ENCODE results near the gene ADGRF1.
"Not testable (repeated sequence)": the region's sequence is repeated elsewhere in the genome, so short reads cannot be mapped to it uniquely, and the experiment has no call there.

Gene ADGRF1

DNA sequence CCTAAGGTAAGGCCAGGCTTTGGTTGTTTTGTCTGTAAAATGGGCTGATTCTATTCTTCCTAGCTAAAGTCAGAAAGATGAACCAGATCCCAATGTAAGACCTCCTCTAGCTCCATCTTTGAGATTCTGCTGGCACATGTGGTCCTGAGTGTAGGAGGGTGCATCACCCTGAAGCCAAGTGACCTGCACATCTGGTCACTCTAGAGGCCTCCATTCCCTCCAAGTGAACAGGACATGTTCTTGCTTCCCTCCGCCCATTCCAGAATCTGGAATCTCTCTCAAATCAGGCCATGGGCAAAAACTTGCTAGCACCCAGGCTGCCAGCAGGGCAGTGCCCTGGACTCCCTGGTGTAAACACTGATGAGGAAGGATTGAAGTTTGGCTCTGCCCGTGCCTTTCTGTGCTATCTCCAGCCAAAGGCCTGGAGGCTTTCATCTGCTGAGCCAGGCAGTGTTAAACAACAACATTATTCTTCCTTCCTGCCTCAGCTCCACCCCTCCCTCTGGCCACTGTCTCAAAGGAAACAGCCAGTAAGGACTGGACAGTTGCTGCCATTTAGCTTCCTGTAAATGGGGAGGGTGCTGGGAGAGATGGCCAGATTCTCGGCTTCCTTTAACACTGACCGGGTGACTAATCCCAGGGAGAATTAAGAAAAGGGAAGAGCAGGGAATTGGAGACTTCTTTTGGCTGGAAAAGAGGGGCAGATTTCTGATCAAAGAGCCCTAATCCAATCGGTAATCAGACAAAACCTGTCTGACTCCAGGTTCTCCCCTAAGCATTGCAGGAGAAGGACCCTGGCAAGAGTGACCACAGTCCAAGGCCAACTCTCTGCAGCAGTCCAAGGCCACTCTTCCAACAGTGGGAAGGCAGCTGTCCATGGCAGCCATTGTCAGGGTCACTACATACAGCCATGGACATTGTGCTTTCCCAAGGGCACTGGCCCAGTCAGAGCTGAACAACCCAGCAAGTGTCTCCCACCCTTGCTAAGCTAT lies 19.5 kb upstream of the ADGRF1 start:
- DNase-seq: no peak

DNA sequence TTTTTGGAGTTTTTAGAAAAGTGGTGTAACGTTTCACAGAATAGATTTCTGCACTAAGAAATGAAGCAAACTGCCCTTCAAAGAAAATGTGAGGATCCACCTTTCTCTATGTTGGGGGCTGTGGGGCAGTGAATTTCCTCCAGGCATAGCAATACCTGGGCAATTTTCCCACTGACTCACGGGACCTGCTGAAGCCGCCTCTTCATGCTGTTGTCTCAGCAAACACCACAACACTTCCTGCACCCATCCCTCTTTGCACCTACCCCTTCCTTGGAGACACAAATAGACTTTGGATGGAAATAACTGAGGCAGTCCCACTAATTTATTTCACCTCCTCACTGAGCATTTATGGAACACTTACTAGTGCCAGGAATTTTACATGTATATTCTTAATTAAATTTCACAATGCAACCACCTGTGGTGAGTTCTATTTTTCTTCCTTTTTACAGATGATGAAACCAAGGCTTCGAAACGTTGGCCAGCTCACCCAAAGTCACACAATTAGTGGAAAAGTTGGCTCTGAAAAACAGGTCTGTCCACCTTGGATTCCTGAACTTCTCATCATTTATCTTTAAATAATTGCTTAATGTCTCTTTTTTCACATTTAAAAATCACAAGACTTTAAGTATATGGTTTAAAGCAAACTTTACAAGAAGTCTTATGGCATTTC lies 17.2 kb upstream of the ADGRF1 start:
- DNase-seq: no peak

DNA sequence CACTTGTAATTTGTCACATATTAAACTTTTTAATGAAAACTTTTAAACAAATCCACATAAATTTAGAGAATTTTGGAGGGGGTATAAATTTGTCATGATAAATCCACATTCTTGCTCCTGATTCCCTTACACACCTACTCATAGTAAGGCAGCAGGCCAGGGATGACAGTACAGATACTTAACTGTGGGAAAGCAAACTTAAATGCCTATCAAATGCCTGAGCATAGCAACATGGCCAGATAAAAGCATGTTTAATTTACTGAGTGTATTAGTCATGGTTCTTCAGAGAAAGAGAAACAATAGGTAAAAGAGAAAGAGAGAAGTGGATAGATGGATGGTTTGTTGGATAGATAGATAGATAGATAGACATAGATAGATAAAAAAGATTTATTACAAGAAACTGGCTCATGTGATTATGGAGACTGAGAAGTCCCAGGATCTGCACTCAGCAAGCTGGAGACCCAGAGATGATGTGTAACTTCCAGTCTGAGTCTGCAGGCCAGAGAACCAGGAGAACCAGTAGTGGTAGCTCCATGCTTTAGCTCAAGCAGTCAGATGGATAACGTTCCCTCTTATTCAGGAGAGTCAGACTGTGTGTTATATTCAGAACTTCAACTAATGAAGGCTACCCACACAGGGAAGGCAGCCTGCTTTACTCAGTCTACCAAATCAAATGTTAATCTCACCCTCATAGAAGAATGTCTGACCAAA lies 15.9 kb upstream of the ADGRF1 start:
- no peak for DNase-seq

DNA sequence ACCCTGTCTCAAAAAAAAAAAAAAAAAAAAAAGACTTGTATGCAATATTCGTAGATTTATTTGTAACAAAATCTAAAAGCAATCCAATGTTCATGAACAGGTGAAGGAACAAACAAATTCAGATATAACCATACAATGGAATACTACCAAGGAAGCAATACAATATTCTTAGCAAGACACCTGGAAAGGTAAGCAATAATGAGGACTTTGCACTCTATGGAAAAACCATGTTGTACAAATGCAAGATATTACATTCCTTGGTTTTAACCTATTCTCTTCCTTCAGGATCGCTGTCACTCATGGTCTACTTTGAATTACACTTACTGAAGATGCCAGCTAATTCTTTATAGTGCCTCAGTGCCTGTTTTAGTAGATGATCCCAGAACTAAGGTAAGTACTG lies 14.7 kb upstream of the ADGRF1 start:
- DNase-seq: no peak

DNA sequence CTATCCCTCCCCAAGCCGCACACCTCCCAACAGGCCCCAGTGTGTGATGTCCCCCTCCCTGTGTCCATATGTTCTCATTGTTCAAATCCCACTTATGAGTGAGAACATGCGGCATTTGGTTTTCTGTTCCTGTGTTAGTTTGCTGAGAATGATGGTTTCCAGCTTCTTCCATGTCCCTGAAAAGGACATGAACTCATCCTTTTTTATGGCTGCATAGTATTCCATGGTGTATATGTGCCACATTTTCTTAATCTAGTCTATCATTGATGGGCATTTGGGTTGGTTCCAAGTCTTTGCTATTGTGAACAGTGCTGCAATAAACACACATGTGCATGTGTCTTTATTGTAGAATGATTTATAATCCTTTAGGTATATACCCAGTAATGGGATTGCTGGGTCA lies 12.2 kb upstream of the ADGRF1 start:
- DNase-seq: not testable (repeated sequence)

DNA sequence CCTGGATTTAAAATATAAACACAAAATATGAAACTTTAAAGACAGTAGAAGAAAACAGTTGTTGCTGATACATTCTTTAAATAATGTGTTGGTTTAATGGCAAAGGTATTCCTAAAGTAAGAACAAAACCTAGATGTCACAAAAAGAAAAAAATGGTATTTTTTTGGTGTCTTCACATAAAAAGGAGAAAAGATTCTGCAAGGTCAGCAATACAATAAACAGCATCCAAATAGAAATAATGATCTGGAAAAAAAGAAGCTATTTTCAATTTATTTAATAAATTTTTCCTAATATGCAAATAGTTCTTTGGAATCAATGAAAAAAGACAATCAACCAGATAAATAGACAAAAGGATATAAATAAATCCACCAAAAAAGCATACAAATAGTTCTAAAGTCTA lies 6.5 kb upstream of the ADGRF1 start:
- no peak for DNase-seq

DNA sequence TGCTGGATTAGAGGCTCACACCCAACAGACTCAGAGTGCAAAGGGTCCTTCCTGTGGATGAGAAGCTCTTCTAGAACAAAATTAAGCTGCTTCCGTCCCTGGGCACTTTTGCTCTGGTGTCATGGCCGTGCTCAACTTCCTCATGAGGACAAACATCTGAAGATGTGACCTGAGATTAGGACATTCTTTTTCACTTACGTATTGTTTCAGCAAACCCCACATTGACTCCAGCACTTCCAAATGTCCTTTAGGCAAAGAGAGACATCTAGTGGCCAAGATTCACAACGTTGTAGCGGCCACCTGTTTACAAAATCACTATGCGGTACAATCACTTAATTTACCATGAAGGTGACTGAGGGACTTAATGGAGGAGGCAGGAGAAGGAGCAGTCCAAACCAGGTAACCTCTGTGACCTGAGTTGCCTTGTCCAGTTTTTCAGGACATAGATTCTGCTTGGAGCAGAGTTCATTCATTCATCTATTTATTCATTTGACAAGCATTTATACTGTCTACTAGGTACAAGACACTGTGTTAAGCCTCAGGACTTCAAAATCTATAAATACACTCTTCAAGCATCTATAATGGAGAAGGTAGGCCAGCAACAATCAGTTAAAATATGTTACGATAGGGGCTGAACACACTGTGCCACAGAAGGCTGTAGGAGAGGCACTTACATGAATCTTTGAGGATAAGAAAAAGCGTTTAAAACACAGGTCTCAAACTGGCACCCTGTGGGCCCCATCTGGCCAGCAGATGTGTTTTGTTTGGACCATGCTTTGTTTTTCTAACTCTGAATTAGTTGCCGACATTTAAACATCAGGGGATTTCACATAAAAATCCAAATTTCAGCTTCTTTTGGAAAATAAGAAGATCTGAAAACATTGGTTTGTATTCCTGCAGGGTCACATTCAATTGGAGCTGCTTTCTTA lies 5.6 kb upstream of the ADGRF1 start:
- DNase-seq: peak; percentile 68

DNA sequence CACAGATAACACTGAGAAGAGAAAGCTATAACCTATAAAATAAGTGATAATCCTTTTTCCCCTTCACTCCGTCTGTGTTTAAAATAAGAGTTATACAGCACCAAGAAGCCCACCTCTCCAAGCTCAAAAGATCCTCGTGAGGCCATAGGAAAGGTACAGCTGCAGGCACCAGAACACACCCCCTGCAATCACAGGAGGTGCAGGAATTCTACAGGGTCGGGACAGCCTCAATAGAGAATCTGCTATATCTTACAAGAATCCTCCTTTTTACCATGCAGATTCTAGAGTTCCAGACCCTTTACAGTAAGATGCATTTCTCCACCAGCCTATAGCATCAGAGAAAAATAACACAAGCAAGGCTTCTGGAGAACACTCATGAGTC lies 5.0 kb upstream of the ADGRF1 start:
- no peak for DNase-seq

DNA sequence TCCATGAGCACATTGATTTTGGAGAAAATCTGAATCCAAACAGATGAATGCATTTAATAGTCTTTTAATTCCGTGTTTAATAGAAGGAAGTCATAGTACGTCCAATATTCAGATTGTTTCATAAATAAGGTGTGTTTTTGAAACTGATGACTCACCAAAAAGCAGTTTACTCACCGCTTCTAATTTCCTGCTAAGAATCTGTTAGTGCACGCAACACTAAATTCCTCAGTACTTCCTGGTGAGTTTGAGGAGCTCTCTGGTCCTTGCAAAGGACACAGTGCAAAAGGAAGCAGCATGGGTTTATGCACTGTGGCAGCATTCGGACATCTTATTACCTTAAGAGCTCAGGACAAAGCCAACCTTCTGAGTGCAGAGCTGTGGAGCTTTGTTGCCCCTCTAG lies 2.3 kb upstream of the ADGRF1 start:
- no peak for DNase-seq

DNA sequence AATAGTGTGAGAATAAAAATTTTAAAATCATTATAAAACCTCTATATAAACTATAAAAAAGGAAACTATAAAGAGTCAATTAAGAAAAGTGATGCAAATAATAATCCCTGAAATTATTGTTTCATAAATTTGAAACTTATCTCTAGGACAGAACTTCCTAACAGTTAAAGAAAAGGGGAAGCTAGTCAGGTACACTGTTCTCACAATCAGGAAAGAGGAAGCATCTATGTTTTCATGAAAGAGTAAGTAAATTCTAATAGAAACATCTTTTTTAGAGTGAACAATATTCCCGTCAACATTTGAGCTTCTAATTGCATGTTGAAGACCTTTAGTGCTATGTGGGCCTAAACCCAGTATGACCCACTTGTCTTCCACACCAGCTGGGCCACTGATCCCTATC lies 1.2 kb upstream of the ADGRF1 start:
- peak; percentile 34 for DNase-seq

DNA sequence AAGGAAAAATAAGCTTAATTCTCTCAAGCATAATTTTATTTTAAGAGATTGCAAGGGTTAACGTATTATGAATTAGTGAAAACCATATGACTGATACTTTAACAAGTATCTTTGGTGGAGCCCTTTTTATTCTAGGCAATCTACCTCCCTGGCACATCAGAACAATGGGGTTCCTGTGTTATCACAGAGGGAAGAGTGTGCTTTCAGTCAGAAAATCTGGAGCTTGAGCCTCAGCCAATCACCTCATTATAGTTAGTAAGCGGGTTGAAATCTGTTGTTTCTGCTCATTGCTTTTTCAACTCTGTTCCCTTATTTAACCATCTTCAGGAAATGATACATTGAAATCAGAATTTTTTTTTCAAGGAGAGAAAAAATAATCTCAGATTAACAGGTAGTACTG lies 391 bp downstream of the ADGRF1 start:
- DNase-seq: no peak

DNA sequence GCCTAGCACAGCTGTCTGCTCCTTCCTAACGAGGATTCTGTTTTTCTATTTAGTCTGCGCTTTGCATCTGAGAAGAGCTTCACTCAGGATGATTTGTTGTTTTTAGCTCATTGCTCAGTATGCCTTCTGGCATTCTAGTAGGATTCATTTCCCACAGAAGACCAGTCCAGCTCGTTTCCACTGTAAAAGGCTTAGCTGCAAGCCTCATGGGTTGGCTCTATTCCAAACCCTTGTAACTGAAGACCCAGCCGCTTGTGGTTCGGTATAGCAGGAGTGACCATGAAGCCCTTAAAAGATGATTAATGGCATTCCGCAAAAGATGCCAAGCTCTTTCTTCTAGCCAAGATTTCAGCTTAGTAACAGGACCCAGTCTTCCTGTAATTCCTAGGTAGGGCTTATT lies 7.2 kb downstream of the ADGRF1 start:
- DNase-seq: no peak

DNA sequence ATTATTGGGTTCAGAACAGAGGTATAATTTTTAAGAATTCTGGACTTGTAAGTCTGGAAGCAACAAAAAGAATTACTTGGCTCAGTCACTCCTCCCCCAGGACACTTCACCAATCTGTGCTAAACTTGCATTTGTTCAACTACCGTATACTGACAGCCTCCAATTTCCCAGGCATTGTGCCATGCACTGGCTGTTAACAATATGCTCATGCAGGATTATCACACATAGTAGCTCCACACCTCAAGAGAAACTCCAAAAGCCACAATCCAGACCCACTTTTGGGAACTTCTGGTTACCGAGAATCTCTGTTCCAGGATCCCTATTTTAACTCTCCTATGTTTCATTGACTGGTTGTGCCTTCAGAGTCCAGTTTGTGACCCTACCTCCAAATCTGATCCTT lies 7.7 kb downstream of the ADGRF1 start:
- no peak for DNase-seq

DNA sequence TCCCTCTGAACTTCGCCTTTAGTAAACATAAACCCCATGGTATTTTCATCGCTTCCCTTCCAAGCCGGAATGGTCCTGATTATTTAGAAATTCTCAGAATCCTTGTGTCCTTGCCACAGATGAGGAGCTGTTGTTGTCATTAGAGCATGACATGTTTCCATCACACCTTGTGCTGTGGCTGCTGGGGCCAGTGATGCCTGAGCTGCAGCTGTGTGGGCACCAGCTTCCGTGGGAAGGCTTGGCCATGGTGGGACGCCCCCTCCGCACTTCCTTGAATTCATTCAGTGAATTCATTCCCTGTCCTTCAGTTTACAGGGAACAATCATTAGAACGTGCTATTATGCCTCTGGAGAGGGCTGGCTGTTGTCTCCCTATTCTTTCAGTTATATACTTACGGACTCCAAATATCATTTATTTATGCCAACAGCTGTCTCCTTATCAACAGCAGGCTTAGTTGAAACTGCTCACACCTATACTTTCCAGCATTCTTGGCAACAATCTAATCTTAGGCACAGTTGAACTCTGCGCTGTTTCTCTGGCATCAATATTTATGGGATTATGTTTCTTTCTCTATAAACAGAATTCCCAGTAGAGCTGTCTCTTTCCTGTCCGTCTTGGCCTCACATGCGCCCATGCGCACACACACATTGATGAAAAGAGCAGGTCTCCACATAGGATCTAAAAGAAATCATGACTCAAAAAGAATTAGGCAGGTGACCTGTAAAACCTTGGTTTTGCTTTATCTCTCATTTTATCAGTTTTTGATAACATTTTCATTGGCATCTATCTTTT lies 9.0 kb downstream of the ADGRF1 start:
- DNase-seq: no peak

DNA sequence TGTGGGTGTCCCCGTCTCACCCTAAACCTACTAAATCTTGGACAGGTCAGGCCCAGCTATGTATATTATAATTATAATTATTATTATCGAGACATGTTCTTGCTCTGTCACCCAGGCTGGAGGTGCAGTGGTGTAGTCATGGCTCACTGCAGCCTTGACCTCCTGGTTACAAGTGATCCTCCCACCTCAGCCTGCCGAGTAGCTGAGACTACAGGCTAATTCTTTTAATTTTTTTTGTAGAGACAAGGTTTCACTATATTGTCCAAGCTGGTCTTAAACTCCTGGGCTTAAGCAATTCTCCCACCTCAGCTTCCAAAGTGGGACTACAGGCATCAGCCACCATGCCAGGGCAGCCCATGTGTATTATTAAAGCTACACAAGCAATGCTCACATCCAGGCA lies 10.5 kb downstream of the ADGRF1 start:
- DNase-seq: no peak

DNA sequence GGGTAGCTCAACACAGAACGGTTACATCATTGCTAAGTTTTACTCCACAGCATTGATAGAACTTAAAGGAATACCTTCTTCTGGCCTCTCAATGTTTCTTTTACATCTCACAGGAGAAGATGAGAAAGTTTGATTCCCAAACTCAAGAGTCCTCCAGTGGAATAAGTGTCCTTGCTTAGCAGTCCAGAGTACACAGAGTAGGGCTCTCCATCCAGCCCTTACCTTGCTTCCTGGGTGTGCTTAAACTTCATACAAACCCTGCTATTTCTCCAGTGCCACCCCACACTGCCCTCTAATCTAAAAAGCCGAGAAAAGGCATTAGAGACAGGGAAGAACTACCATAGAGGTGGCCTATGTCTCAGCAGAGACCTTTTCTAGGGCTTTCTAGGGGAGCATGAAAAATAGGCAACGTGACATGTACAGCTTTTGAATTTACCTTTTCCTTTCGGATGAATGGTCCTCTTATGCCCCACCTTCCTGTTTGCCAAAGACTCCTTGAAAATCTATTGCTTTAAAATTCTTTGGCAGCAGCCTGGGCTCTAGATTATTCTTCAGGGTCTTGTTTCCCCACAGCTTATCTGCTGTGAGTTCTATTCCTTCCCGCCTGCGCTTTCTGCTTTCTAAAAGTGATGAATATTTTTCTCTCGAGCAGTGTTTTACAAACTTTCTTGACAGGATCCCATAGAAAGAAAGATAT lies 12.1 kb downstream of the ADGRF1 start:
- DNase-seq: no peak

DNA sequence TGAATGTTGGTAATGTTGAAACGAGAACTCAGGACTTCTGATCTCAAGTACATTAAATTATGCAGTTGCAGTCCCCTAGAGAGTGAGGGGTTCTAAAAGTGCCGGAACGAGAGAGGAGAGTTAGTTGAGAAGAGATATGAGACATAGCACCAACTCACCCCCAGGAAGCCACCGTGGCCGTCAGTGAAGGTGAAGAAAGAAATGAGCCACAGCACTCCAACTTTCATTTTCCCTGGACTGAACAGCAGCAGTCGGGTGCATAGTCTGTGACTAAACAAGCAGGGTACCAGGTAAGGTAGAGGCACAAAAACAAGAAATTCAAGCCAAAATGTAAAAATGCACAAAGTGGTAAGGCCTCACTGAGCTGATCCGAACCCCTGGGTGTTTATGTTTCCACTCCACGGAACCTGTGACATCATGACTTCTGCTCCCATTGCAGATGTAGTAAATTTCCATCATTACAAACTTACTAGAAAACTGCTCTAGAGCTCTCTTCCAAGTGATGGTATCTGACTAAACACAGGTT lies 13.2 kb downstream of the ADGRF1 start:
- no peak for DNase-seq

DNA sequence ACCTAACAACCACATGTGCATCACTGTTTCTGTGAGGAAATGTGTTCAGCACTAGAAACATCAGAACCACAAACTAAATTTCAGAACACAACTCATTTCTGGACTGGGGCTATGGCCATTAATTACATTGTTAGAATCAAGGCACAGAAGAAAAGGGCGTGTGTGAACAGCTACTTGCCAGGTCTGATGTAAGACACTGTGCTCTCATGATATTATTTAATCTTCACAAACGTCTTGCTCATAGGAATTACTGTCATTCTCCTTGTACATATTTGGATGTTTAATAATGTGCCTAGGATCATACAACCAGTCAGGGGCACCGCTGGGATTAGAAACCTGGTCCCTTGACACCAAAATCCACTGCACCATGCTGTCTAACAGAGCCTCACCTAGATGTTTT lies 14.8 kb downstream of the ADGRF1 start:
- no peak for DNase-seq

DNA sequence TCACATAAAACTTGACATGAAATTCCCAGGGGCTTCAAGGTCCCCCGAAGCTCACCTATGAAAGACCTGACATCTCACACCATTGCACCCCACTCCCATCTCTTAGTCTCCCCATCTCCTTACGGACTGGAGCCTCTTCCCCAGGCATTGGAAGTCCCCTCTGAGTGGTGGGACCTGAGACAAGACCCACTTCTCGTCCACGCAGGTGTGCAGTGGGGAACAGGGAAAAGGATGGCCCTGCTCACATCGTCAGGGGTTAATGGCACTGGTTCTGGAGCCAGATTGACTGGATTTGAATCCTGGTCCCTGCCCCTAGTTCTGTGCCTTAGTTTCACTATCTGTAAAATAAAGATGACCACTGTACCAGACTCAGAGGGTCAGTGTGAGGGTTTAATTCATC lies 15.5 kb downstream of the ADGRF1 start:
- no peak for DNase-seq

DNA sequence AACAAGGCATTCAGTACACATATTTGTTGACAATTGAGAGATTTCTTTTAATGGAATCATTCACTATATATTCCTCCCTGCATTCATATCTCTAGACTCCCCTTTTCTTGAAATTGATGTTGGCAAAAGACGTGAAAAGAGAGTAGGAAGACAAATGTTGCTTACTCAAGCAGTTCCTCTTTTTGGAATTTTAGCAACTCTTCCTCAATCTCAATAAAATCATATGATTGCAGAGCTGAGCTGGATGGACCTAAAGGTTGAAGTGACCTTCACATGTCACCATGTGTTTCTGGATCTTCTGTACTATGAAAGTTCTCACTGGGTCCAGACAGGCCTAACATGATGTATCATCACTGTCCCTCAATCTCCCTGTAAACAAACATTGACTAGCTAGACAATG lies 18.6 kb downstream of the ADGRF1 start:
- peak; percentile 50 for DNase-seq

DNA sequence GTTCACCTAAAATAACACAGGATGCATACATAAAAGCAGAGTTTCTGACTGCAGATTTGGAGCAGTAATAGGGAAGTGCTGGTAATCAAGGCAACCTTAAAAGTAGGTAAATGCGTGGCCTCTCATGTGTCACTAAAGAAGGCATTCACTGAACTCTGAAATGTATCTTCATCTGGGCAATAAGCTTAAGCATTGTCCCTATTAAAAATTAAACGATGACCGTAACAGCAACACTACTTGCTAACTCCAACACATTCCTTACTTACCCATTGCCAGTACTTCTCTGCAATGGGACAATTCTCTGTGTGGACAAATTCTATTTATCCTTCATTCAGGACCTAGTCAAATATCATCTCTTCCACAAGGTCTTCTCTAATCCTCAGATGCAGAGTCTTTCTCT lies 19.9 kb downstream of the ADGRF1 start:
- DNase-seq: no peak
